ENCODE measurements around the gene MED9.
"Not testable (repeated sequence)": the region's sequence is repeated elsewhere in the genome, so short reads cannot be mapped to it uniquely, and the experiment has no call there.

MED9 gene

GRCh38 chr17:17476865-17477467, at the start of gene MED9:
Gene MED9 (plus strand): TSS chr17:17477000. CDS start chr17:17477042, 42 bp downstream.
- peak; percentile 36 for DNase-seq

- DNase-seq: no peak
Measured at GRCh38 chr17:17429222-17429621, 47.6 kb upstream of the MED9 start.

- not testable (repeated sequence) for DNase-seq
Measured at GRCh38 chr17:17430924-17431323, 45.9 kb upstream of the MED9 start.

GRCh38 chr17:17431605-17432004, 45.2 kb upstream of the MED9 start:
- no peak for DNase-seq

GRCh38 chr17:17433000-17433703, 43.6 kb upstream of the MED9 start:
- peak; percentile 50 for DNase-seq

- no peak for DNase-seq
Measured at GRCh38 chr17:17434477-17434876, 42.3 kb upstream of the MED9 start.

GRCh38 chr17:17435323-17435722, 41.5 kb upstream of the MED9 start:
- no peak for DNase-seq

GRCh38 chr17:17437461-17437860, 39.3 kb upstream of the MED9 start:
- DNase-seq: no peak

- no peak for DNase-seq
Measured at GRCh38 chr17:17437893-17438292, 38.9 kb upstream of the MED9 start.

- DNase-seq: peak; percentile 8
Measured at GRCh38 chr17:17440010-17440843, 36.6 kb upstream of the MED9 start.

- no peak for DNase-seq
Measured at GRCh38 chr17:17440938-17441675, 35.7 kb upstream of the MED9 start.

- DNase-seq: no peak
Measured at GRCh38 chr17:17443173-17443572, 33.6 kb upstream of the MED9 start.

- DNase-seq: no peak
Measured at GRCh38 chr17:17445296-17445924, 31.4 kb upstream of the MED9 start.

GRCh38 chr17:17445925-17446665, 30.7 kb upstream of the MED9 start:
- no peak for DNase-seq

- no peak for DNase-seq
Measured at GRCh38 chr17:17446666-17447155, 30.1 kb upstream of the MED9 start.

- DNase-seq: no peak
Measured at GRCh38 chr17:17447264-17447663, 29.5 kb upstream of the MED9 start.

- DNase-seq: no peak
Measured at GRCh38 chr17:17448076-17448475, 28.7 kb upstream of the MED9 start.

- DNase-seq: no peak
Measured at GRCh38 chr17:17448723-17449122, 28.1 kb upstream of the MED9 start.

GRCh38 chr17:17453088-17453487, 23.7 kb upstream of the MED9 start:
- no peak for DNase-seq

- DNase-seq: no peak
Measured at GRCh38 chr17:17454276-17454675, 22.5 kb upstream of the MED9 start.

- not testable (repeated sequence) for DNase-seq
Measured at GRCh38 chr17:17454700-17455099, 22.1 kb upstream of the MED9 start.

- no peak for DNase-seq
Measured at GRCh38 chr17:17455173-17455572, 21.6 kb upstream of the MED9 start.

All from GF-D8 (cell line).